Trophoblast cell (in vitro differentiated cells and primary cell): Measurements from ENCODE around the gene KLHDC10.
"Not testable (repeated sequence)": the region's sequence is repeated elsewhere in the genome, so short reads cannot be mapped to it uniquely, and the experiment has no call there.

Experiments
- DNase-seq, 2 donors: peaks; one replicate each; pipeline ENCODE4 v3.0.0-alpha.2; 2016
- H2AFZ ChIP-seq: 2 replicates; pipeline ENCODE4 v1.6.1; 2013; ENCODE audit warnings: low read length, moderate library complexity, mild to moderate bottlenecking; ENCODE audit not compliant: insufficient read depth, poor library complexity
- H2AK5ac ChIP-seq: 2 replicates; pipeline ENCODE4 v1.6.1; 2013; ENCODE audit warnings: mild to moderate bottlenecking, low read length
- H2BK120ac ChIP-seq: 2 replicates; pipeline ENCODE4 v1.6.1; 2013; ENCODE audit warnings: low read length, mild to moderate bottlenecking, moderate library complexity; ENCODE audit not compliant: insufficient read depth, poor library complexity
- H2BK12ac ChIP-seq: 2 replicates; pipeline ENCODE4 v1.6.1; 2013; ENCODE audit warnings: mild to moderate bottlenecking, low read length, moderate library complexity
- H2BK5ac ChIP-seq: 2 replicates; pipeline ENCODE4 v1.6.1; 2013; ENCODE audit warnings: low read length, low read depth, moderate library complexity, mild to moderate bottlenecking; ENCODE audit not compliant: poor library complexity
- H3K14ac ChIP-seq: 2 replicates; pipeline ENCODE4 v1.6.1; 2013; ENCODE audit warnings: mild to moderate bottlenecking, low read length
- H3K18ac ChIP-seq: 2 replicates; pipeline ENCODE4 v1.6.1; 2013; ENCODE audit warnings: mild to moderate bottlenecking, low read length
- H3K23ac ChIP-seq: 2 replicates; pipeline ENCODE4 v1.6.1; 2013; ENCODE audit warnings: low read length
- H3K27ac ChIP-seq: 2 replicates; pipeline ENCODE4 v1.5.1; 2013; ENCODE audit warnings: low read depth, mild to moderate bottlenecking, inconsistent platforms, low read length, moderate library complexity
- H3K27me3 ChIP-seq: 2 replicates; pipeline ENCODE4 v1.6.1; 2013; ENCODE audit warnings: inconsistent platforms, mild to moderate bottlenecking, low read length, moderate library complexity; ENCODE audit not compliant: insufficient read depth
- H3K36me3 ChIP-seq, 2 experiments: 1 replicate in 1 of 2; 2 replicates in 1 of 2; pipeline ENCODE4 v1.6.1; 2013; ENCODE audit warnings: low read length in 2 of 2, mild to moderate bottlenecking in 2 of 2, moderate library complexity in 1 of 2; ENCODE audit not compliant: insufficient read depth in 2 of 2, control insufficient read depth in 1 of 2
- H3K4ac ChIP-seq: 2 replicates; pipeline ENCODE4 v1.6.1; 2013; ENCODE audit warnings: low read depth, mild to moderate bottlenecking, low read length, moderate library complexity
- H3K4me1 ChIP-seq, 2 experiments: 1 replicate in 1 of 2; 2 replicates in 1 of 2; pipeline ENCODE4 v1.6.1; 2013; ENCODE audit warnings: low read length in 2 of 2, mild to moderate bottlenecking in 2 of 2, moderate library complexity in 1 of 2; ENCODE audit not compliant: insufficient read depth in 2 of 2, control insufficient read depth in 1 of 2
- H3K4me2 ChIP-seq: 2 replicates; pipeline ENCODE4 v1.6.1; 2013; ENCODE audit warnings: inconsistent platforms, mild to moderate bottlenecking, low read length, moderate library complexity
- H3K4me3 ChIP-seq: 2 replicates; pipeline ENCODE4 v1.5.1; 2013; ENCODE audit warnings: mild to moderate bottlenecking, low read depth, low read length, inconsistent platforms
- H3K79me1 ChIP-seq: one replicate; pipeline ENCODE4 v1.6.1; 2013; ENCODE audit warnings: low read length
- H3K79me2 ChIP-seq: 2 replicates; pipeline ENCODE4 v1.6.1; 2013; ENCODE audit warnings: low read length, mild to moderate bottlenecking; ENCODE audit not compliant: control insufficient read depth, insufficient read depth, poor library complexity
- H3K9ac ChIP-seq: 2 replicates; pipeline ENCODE4 v1.6.1; 2013; ENCODE audit warnings: mild to moderate bottlenecking, low read length
- H3K9me3 ChIP-seq: 2 replicates; pipeline ENCODE4 v1.6.1; 2013; ENCODE audit warnings: low read depth, mild to moderate bottlenecking, control low read depth, inconsistent platforms, low read length; ENCODE audit not compliant: insufficient read depth
- H4K12ac ChIP-seq: 2 replicates; pipeline ENCODE4 v1.6.1; 2013; ENCODE audit warnings: low read depth, mild to moderate bottlenecking, low read length, moderate library complexity
- H4K8ac ChIP-seq: 2 replicates; pipeline ENCODE4 v1.6.1; 2013; ENCODE audit warnings: low read depth, mild to moderate bottlenecking, low read length, moderate library complexity
- H4K91ac ChIP-seq: one replicate; pipeline ENCODE4 v1.6.1; 2013; ENCODE audit warnings: low read depth, mild to moderate bottlenecking, low read length, moderate library complexity
- WGBS: extraction: QIAGEN DNeasy Blood & Tissue Kit; methylation state at CpG from one replicate; pipeline ENCODE4 v1.1.7; 2013; ENCODE audit warnings: missing lambda C conversion rate; ENCODE audit not compliant: insufficient read length, insufficient coverage; ENCODE audit errors: extremely low coverage; 5-methylcytosine and 5-hydroxymethylcytosine counted together

The KLHDC10 gene

DNA sequence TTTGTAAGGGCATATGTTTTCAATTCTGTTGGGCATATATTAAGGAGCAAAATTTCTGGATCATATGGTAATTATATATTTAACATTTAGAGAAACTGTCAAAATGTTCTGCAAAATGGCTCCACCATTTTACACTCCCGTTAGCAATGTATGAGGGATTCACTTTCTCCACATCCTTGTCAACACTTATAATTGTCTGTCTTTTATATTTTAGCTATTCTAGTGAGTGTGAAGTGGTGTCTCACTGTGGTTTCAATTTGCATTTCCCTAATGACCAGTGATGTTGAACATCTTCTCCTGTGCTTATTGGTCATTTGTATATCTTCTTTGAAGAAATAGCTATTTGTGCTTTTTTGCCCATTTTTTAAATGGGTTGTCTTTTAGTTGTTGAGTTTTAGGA, 8.1 kb upstream of the KLHDC10 start:
- Histone ChIP-seq H2AK5ac (no peak overlapping the region), H3K9me3 (no peaks in the 10 kb centered on the region), H2BK5ac (no peak overlapping the region), H3K27ac (no peak overlapping the region), H2BK120ac (no peak overlapping the region), H3K23ac (no peak overlapping the region), H3K79me2 (no peaks in the 10 kb centered on the region), H3K4ac (no peak overlapping the region), H3K4me1 (no peaks in the 10 kb centered on the region), H2AFZ (no peak overlapping the region), H3K36me3 (no peaks in the 10 kb centered on the region), H3K14ac (no peak overlapping the region), H3K27me3 (no peaks in the 10 kb centered on the region), H4K8ac (no peak overlapping the region), H4K12ac (no peak overlapping the region), H3K9ac (no peak overlapping the region), H4K91ac (no peak overlapping the region), H3K4me2 (no peak overlapping the region), H3K18ac (no peak overlapping the region), H3K4me3 (no peak overlapping the region), H3K79me1 (no peaks in the 10 kb centered on the region), H2BK12ac (no peak overlapping the region)
- WGBS: no CpG with 5 or more reads among the region's 1 CpG
- DNase-seq: no peak

DNA sequence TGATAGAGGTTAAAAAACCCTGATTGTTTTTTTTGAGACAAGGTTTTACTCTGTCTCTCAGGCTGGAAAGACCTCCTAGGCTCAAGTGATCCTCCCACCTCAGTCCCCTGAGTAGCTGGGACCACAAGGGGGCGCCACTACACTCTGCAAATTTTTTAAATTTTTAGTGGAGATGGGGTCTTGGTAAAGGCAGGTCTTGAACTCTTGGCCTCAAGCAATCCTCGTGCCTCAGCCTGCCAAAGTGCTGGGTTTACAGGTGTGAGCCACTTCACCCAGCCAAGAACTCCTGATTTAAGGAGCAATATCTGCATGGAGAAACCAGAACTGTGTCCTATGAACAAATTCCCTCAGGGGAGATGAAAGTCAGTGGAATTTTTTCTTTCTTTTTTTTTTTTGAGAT, 7.3 kb upstream of the KLHDC10 start:
- Histone ChIP-seq H4K91ac (no peak overlapping the region), H2AK5ac (no peak overlapping the region), H3K18ac (no peak overlapping the region), H2AFZ (no peak overlapping the region), H3K9me3 (no peaks in the 10 kb centered on the region), H2BK120ac (no peak overlapping the region), H3K4me3 (no peak overlapping the region), H3K79me2 (no peaks in the 10 kb centered on the region), H3K27me3 (no peaks in the 10 kb centered on the region), H4K12ac (no peak overlapping the region), H3K36me3 (no peaks in the 10 kb centered on the region), H3K9ac (no peak overlapping the region), H3K4ac (no peak overlapping the region), H2BK5ac (no peak overlapping the region), H3K27ac (no peak overlapping the region), H3K14ac (no peak overlapping the region), H2BK12ac (no peak overlapping the region), H3K4me1 (no peaks in the 10 kb centered on the region), H3K79me1 (no peaks in the 10 kb centered on the region), H3K23ac (no peak overlapping the region), H4K8ac (no peak overlapping the region), H3K4me2 (no peak overlapping the region)
- no CpG with 5 or more reads among the region's 2 CpGs for WGBS
- peak; percentile 50 to 79 for DNase-seq

DNA sequence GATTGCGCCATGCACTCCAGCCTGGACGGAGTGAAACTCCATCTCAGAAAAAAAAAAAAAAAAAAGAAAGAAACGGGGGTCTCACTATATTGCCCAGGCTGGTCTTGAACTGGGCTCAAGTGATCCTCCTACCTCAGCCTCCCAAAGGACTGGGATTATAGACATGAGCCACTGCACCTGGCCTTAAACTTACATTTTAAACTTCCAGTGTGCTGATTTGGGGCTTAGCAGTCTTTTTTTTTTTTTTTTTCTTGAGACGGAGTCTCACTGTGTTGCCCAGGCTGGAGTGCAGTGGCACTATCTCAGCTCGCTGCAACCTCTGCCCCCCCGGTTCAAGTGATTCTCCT, 5.8 kb upstream of the KLHDC10 start:
- H2BK120ac ChIP-seq, H3K4me1 ChIP-seq, H4K12ac ChIP-seq, H3K4me3 ChIP-seq, H3K79me2 ChIP-seq, H3K18ac ChIP-seq, H2BK12ac ChIP-seq, H3K9ac ChIP-seq, H3K27me3 ChIP-seq, H2AFZ ChIP-seq, H3K23ac ChIP-seq, H4K91ac ChIP-seq, H3K9me3 ChIP-seq, H2BK5ac ChIP-seq, H2AK5ac ChIP-seq, H3K4ac ChIP-seq, DNase-seq, H3K79me1 ChIP-seq, H3K36me3 ChIP-seq, H3K27ac ChIP-seq, H4K8ac ChIP-seq, H3K14ac ChIP-seq, H3K4me2 ChIP-seq: not testable (repeated sequence)
- WGBS: no CpG with 5 or more reads among the region's 6 CpGs

DNA sequence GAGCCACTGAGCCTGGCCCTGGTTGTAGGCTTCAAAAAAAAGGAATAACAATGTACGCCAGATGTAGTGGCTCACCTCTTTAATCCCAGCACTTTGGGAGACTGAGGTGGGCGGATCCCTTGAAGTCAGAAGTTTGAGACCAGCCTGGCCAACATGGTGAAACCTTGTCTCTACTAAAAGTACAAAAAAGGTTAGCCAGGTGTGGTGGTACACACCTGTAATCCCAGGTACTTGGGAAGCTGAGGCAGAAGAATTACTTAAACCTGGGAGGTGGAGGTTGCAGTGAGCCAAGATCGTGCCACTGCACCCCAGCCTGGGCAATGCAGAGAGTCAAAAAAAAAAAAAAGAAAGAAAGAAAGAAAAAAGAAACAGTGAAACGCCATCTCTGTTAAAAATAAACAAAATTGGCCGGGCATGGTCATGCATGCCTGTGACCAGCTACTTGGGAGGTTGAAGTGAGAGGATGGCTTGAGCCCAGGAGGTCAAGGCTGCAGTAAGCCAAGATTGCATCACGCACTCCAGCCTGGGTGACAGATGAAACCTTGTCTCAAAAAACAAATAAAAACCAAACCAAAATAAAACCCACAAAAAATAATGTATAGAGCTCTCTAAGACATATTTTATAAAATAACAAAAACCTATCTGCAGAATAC, 4.7 kb upstream of the KLHDC10 start:
- H2AFZ ChIP-seq: no peak overlapping the region
- H3K14ac ChIP-seq: no peak overlapping the region
- H3K4me2 ChIP-seq: no peak overlapping the region
- H3K4me1 ChIP-seq: no peaks in the 10 kb centered on the region
- H3K9me3 ChIP-seq: no peaks in the 10 kb centered on the region
- no peak overlapping the region for H3K4me3 ChIP-seq
- no peak overlapping the region for H2AK5ac ChIP-seq
- no peak overlapping the region for H2BK12ac ChIP-seq
- H4K91ac ChIP-seq: no peak overlapping the region
- no peaks in the 10 kb centered on the region for H3K27me3 ChIP-seq
- H4K8ac ChIP-seq: no peak overlapping the region
- no peak overlapping the region for H3K4ac ChIP-seq
- peaks cover under 1% of the 10 kb centered on the region for H3K79me2 ChIP-seq
- H3K18ac ChIP-seq: no peak overlapping the region
- no peak overlapping the region for H3K23ac ChIP-seq
- no CpG with 5 or more reads among the region's 6 CpGs for WGBS
- no peak overlapping the region for H3K27ac ChIP-seq
- no peaks in the 10 kb centered on the region for H3K36me3 ChIP-seq
- no peak for DNase-seq
- H3K9ac ChIP-seq: no peak overlapping the region
- H2BK120ac ChIP-seq: no peak overlapping the region
- H4K12ac ChIP-seq: no peak overlapping the region
- no peak overlapping the region for H2BK5ac ChIP-seq
- peaks cover 4% of the 10 kb centered on the region for H3K79me1 ChIP-seq
